ENCODE data around the gene AIF1L. TPM values are rescaled to one million over a fixed set of nuclear protein-coding genes. Genes with fewer than 3 reads are reported as not detected.

The AIF1L gene
- total and polyA plus RNA-seq, 2 donors (not counting 1 experiment from before 2014, with no cell fraction given), result not detected

DNA sequence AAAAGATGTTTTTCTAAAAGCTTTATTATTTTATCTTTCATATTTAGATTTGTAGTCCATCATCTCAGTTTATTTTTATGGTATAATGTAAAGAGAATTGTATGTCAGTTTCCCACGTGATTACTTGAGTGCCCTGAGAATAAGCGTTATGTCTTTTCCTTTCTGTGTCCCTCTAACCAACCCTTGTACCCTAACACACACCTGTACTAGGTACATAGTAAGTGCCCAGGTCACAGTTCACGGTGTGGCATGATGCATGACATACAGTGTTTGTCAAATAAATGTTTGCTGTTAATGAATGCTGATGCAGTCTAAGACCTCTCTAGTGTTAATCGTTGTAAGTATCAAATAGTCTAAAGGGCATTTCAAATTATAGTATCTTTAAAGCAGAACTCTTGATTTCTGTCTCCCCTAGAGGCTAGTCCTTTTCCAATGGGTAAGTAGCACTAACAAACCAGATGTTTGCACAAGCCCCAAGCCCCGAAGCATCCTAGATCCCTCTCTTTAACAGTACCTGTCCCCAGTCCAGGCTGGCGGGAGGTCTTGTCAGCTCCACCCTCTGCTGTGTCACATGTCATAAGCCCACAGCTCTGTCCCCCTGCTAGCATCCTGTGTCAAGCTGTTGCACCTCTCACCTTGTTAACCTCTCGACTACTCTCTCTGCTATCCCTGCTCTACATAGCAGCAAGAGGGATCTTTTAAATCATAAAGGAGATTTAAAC is 52.8 kb downstream of the AIF1L start:
- H3K79me2 ChIP-seq (ENCODE audit: control insufficient read depth, insufficient read depth, low read length), result no peaks in the 10 kb centered on the region
- H3K4me1 Mint-ChIP-seq, result no peaks in the 10 kb centered on the region
- H3K4me1 ChIP-seq (ENCODE audit: control insufficient read depth in 2 of 2, insufficient read depth in 2 of 2, low read length in 2 of 2), result no peaks in the 10 kb centered on the region
- H3K9me3 Mint-ChIP-seq (ENCODE audit: insufficient read depth), result no peaks in the 10 kb centered on the region
- no peak for TF ChIP-seq EZH2 (IDR thresholded peaks at IDR 0.05; ENCODE audit: borderline replicate concordance, insufficient read depth, low read depth, low read length, poor library complexity, severe bottlenecking)
- TF ChIP-seq, protein P1, sequence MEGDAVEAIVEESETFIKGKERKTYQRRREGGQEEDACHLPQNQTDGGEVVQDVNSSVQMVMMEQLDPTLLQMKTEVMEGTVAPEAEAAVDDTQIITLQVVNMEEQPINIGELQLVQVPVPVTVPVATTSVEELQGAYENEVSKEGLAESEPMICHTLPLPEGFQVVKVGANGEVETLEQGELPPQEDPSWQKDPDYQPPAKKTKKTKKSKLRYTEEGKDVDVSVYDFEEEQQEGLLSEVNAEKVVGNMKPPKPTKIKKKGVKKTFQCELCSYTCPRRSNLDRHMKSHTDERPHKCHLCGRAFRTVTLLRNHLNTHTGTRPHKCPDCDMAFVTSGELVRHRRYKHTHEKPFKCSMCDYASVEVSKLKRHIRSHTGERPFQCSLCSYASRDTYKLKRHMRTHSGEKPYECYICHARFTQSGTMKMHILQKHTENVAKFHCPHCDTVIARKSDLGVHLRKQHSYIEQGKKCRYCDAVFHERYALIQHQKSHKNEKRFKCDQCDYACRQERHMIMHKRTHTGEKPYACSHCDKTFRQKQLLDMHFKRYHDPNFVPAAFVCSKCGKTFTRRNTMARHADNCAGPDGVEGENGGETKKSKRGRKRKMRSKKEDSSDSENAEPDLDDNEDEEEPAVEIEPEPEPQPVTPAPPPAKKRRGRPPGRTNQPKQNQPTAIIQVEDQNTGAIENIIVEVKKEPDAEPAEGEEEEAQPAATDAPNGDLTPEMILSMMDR (IDR thresholded peaks at IDR 0.05), result no peak
- intact Hi-C loops (cut with micrococcal nuclease), result no loop called here
- ChIA-PET POLR2A (no interaction called here), CTCF (interaction anchor here (0.6 to 1.6 kb wide), 2 partner anchors 186 to 188 kb away, joined by 3 to 4 read pairs; no protein-coding TSS in a partner anchor)
- H3K4me2 ChIP-seq (replicated peaks; ENCODE audit: low read depth, low read length, poor library complexity, severe bottlenecking), result no peak overlapping the region
- H3K27ac Mint-ChIP-seq, result no peak overlapping the region
- ATAC-seq (ENCODE audit: low read depth) (no peak), DNase-seq (no peak)
- H3K27ac ChIP-seq (ENCODE audit: low read length in 2 of 2), result no peak overlapping the region
- H2AFZ ChIP-seq (ENCODE audit: insufficient read depth, low read depth, low read length, poor library complexity, severe bottlenecking), result no peak overlapping the region
- no peaks in the 10 kb centered on the region for H3K27me3 ChIP-seq (replicated peaks in 1 of 4; ENCODE audit: control extremely low read depth in 1 of 4, control insufficient read depth in 3 of 4, insufficient read depth in 4 of 4, low read length in 3 of 4)
- no peaks in the 10 kb centered on the region for H4K20me1 ChIP-seq (ENCODE audit: control insufficient read depth, insufficient read depth, low read length, poor library complexity, severe bottlenecking)
- peaks cover 6 to 94% of the 10 kb centered on the region in 2 experiments for H3K36me3 ChIP-seq (replicated peaks in 1 of 2; ENCODE audit: control extremely low read depth in 1 of 2, control insufficient read depth in 1 of 2, extremely low read depth in 1 of 2, insufficient read depth in 2 of 2, low read length in 1 of 2)
- H3K4me3 Mint-ChIP-seq, result no peak overlapping the region
- H3K9me3 ChIP-seq (ENCODE audit: control extremely low read depth in 1 of 3, control insufficient read depth in 2 of 3, insufficient read depth in 1 of 3, low read length in 2 of 3), result no peaks in the 10 kb centered on the region
- H3K27me3 Mint-ChIP-seq, result no peaks in the 10 kb centered on the region
- H3K4me3 ChIP-seq (ENCODE audit: control extremely low read depth in 1 of 5, extremely low read depth in 1 of 5, insufficient read depth in 1 of 5, low read depth in 2 of 5, low read length in 4 of 5), result no peak overlapping the region
- no peak overlapping the region for H3K9ac ChIP-seq (ENCODE audit: low read length)
- 77% methylated on average over 2 of the region's 7 CpGs for WGBS (ENCODE audit: insufficient coverage)

DNA sequence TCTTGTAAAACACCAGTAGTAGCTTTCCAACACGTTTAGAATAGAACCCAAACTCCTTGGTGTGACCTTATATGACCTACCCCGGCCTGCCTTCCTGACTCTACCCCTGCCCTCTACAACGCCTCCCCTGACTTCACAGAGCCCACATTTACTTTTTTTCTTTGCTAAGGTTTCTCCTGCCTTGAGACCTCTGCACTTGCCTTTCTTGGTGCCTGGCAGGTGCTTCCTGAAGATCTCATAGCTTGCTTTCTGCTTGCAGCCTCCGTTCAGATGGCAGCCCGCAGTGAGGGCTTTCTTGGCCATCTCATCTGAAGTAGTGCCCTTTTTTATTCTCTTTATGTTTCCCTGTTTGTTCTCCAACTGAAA is 53.3 kb downstream of the AIF1L start:
- Mint-ChIP-seq H3K27ac (no peak overlapping the region), H3K4me3 (no peak overlapping the region), H3K4me1 (no peaks in the 10 kb centered on the region), H3K27me3 (no peaks in the 10 kb centered on the region), H3K9me3 (ENCODE audit: insufficient read depth) (no peaks in the 10 kb centered on the region)
- H3K9ac ChIP-seq (ENCODE audit: low read length), result no peak overlapping the region
- H2AFZ ChIP-seq (ENCODE audit: insufficient read depth, low read depth, low read length, poor library complexity, severe bottlenecking), result no peak overlapping the region
- POLR2A ChIA-PET, result no interaction called here
- ATAC-seq (ENCODE audit: low read depth) (no peak), DNase-seq (no peak)
- H3K27ac ChIP-seq (ENCODE audit: low read length in 2 of 2), result no peak overlapping the region
- H4K20me1 ChIP-seq (ENCODE audit: control insufficient read depth, insufficient read depth, low read length, poor library complexity, severe bottlenecking), result no peaks in the 10 kb centered on the region
- H3K27me3 ChIP-seq (replicated peaks in 1 of 4; ENCODE audit: control extremely low read depth in 1 of 4, control insufficient read depth in 3 of 4, insufficient read depth in 4 of 4, low read length in 3 of 4), result no peaks in the 10 kb centered on the region
- intact Hi-C loops (cut with micrococcal nuclease), result no loop called here
- no peak overlapping the region for H3K4me2 ChIP-seq (replicated peaks; ENCODE audit: low read depth, low read length, poor library complexity, severe bottlenecking)
- TF ChIP-seq EZH2 (IDR thresholded peaks at IDR 0.05; ENCODE audit: borderline replicate concordance, insufficient read depth, low read depth, low read length, poor library complexity, severe bottlenecking), result no peak
- TF ChIP-seq, protein P1 (IDR thresholded peaks at IDR 0.05), result no peak
- WGBS (ENCODE audit: insufficient coverage), result 7% methylated on average over 4 of the region's 5 CpGs
- H3K36me3 ChIP-seq (replicated peaks in 1 of 2; ENCODE audit: control extremely low read depth in 1 of 2, control insufficient read depth in 1 of 2, extremely low read depth in 1 of 2, insufficient read depth in 2 of 2, low read length in 1 of 2), result peaks cover 6 to 91% of the 10 kb centered on the region in 2 experiments
- H3K4me1 ChIP-seq (ENCODE audit: control insufficient read depth in 2 of 2, insufficient read depth in 2 of 2, low read length in 2 of 2), result no peaks in the 10 kb centered on the region
- H3K79me2 ChIP-seq (ENCODE audit: control insufficient read depth, insufficient read depth, low read length), result no peaks in the 10 kb centered on the region
- no peak overlapping the region for H3K4me3 ChIP-seq (ENCODE audit: control extremely low read depth in 1 of 5, extremely low read depth in 1 of 5, insufficient read depth in 1 of 5, low read depth in 2 of 5, low read length in 4 of 5)
- H3K9me3 ChIP-seq (ENCODE audit: control extremely low read depth in 1 of 3, control insufficient read depth in 2 of 3, insufficient read depth in 1 of 3, low read length in 2 of 3), result no peaks in the 10 kb centered on the region
- CTCF ChIA-PET, result interaction anchor here (0.6 to 1.6 kb wide), 2 partner anchors 186 to 187 kb away, joined by 3 to 4 read pairs; no protein-coding TSS in a partner anchor
